ENCODE measurements around the gene WIZ.
"Not testable (repeated sequence)": the region's sequence is repeated elsewhere in the genome, so short reads cannot be mapped to it uniquely, and the experiment has no call there.

Gene WIZ

GRCh38 chr19:15428956-15429824 is 20.6 kb downstream of the WIZ start:
- no peak for DNase-seq (ENCODE audit: low read depth, low spot score)

GRCh38 chr19:15427991-15428471 is 21.7 kb downstream of the WIZ start:
- DNase-seq (ENCODE audit: low read depth, low spot score): no peak

- no peak for DNase-seq (ENCODE audit: low read depth, low spot score)
Observed at GRCh38 chr19:15427350-15427700, 22.4 kb downstream of the WIZ start.

GRCh38 chr19:15426485-15427349 is 23.0 kb downstream of the WIZ start:
- no peak for DNase-seq (ENCODE audit: low read depth, low spot score)

GRCh38 chr19:15425321-15425950 is 24.3 kb downstream of the WIZ start:
- no peak for DNase-seq (ENCODE audit: low read depth, low spot score)

- no peak for DNase-seq (ENCODE audit: low read depth, low spot score)
Observed at GRCh38 chr19:15424692-15425272, 25.0 kb downstream of the WIZ start.

GRCh38 chr19:15424121-15424520 is 25.6 kb downstream of the WIZ start:
- no peak for DNase-seq (ENCODE audit: low read depth, low spot score)

GRCh38 chr19:15423130-15423529 is 26.6 kb downstream of the WIZ start:
- no peak for DNase-seq (ENCODE audit: low read depth, low spot score)

GRCh38 chr19:15422296-15423075 is 27.3 kb downstream of the WIZ start:
- DNase-seq (ENCODE audit: low read depth, low spot score): no peak

- no peak for DNase-seq (ENCODE audit: low read depth, low spot score)
Observed at GRCh38 chr19:15421721-15422260, 28.0 kb downstream of the WIZ start.

GRCh38 chr19:15421136-15421695 is 28.5 kb downstream of the WIZ start:
- no peak for DNase-seq (ENCODE audit: low read depth, low spot score)

- DNase-seq (ENCODE audit: low read depth, low spot score): no peak
Observed at GRCh38 chr19:15419413-15420025, 30.2 kb downstream of the WIZ start.

GRCh38 chr19:15418579-15419412 is 31.0 kb downstream of the WIZ start, which contains the start of gene AKAP8L:
Gene AKAP8L (minus strand): TSS chr19:15418988. CDS start chr19:15418923, 65 bp downstream.
- DNase-seq (ENCODE audit: low read depth, low spot score): peak; percentile 100

- DNase-seq (ENCODE audit: low read depth, low spot score): peak; percentile 71
Observed at GRCh38 chr19:15418231-15418578, 31.6 kb downstream of the WIZ start.

GRCh38 chr19:15417699-15418098 is 32.1 kb downstream of the WIZ start:
- DNase-seq (ENCODE audit: low read depth, low spot score): peak; percentile 67

GRCh38 chr19:15412832-15413231 is 36.9 kb downstream of the WIZ start:
- no peak for DNase-seq (ENCODE audit: low read depth, low spot score)

- DNase-seq (ENCODE audit: low read depth, low spot score): not testable (repeated sequence)
Observed at GRCh38 chr19:15411351-15411750, 38.4 kb downstream of the WIZ start.

GRCh38 chr19:15404780-15405211 is 45.0 kb downstream of the WIZ start:
- no peak for DNase-seq (ENCODE audit: low read depth, low spot score)
